K562 (cell line): ENCODE results near the gene GPD2.

Source experiments
- EZH2 ChIP-seq: IDR thresholded peaks from 2 replicates; pipeline ENCODE4 v1.6.1; 2012; ENCODE audit warnings: low read depth, mild to moderate bottlenecking, inconsistent platforms, low read length, borderline replicate concordance
- HDAC6 ChIP-seq: IDR thresholded peaks from 2 replicates; pipeline ENCODE4 v1.6.1; 2012; ENCODE audit warnings: low read depth, mild to moderate bottlenecking, control low read depth, inconsistent platforms, low read length, moderate library complexity
- KLF1 ChIP-seq: fragments of 450-650 bp; IDR thresholded peaks from 2 replicates; pipeline ENCODE4 v1.6.1; 2016; ENCODE audit warnings: missing genetic modification characterization, missing compliant biosample characterization
- MXI1 ChIP-seq: IDR thresholded peaks from 2 replicates; pipeline ENCODE4 v1.6.1; 2011; ENCODE audit warnings: low read depth, mild to moderate bottlenecking, improper control_type of control experiment, low read length
- PHF21A ChIP-seq: fragments of 450-650 bp; IDR thresholded peaks from 2 replicates; pipeline ENCODE4 v1.6.1; 2017; ENCODE audit warnings: low read depth, borderline replicate concordance
- SPI1 ChIP-seq: IDR thresholded peaks from 2 replicates; pipeline ENCODE4 v1.6.1; 2011; ENCODE audit warnings: low read depth, low read length, control low read depth, borderline replicate concordance
- TBL1XR1 ChIP-seq, 2 experiments: IDR thresholded peaks; 2 replicates each; pipeline ENCODE4 v1.6.1; 2012; ENCODE audit warnings: improper control_type of control experiment in 2 of 2, low read length in 2 of 2, mild to moderate bottlenecking in 1 of 2
- ZC3H4 ChIP-seq: sonication (generic); formaldehyde crosslinking; IDR thresholded peaks from 2 replicates; pipeline ENCODE4 v1.9.0; 2021; ENCODE audit warnings: missing genetic modification reagents, borderline replicate concordance

- TF ChIP-seq EZH2 = no peak
- no peak for TF ChIP-seq ZC3H4 (CRISPR knock-in tag)
- no peak for TF ChIP-seq PHF21A
- no peak for TF ChIP-seq SPI1
- no peak for TF ChIP-seq KLF1 (tag)
- no peak for TF ChIP-seq TBL1XR1 (IDR thresholded peaks at IDR 0.05; ENCODE audit: low read length in 2 of 2)
- no peak for TF ChIP-seq HDAC6
- TF ChIP-seq MXI1 = no peak
Measured at GRCh38 chr2:156600196-156600595, 164.0 kb downstream of the GPD2 start.
